DMS153 treated with DMSO at 0.1 percent for 48 hours (cell line): ENCODE results near the gene SNX32.

Source experiments
- DNase-seq: peaks from one replicate; lab custom pipeline; 2025; ENCODE audit not compliant: unreplicated experiment; lab: John Stamatoyannopoulos, UW

SNX32 gene

GRCh38 chr11:65865550-65866172 lies 31.9 kb downstream of the SNX32 start:
- DNase-seq, result no peak

- DNase-seq, result no peak
Observed at GRCh38 chr11:65866509-65867283, 32.9 kb downstream of the SNX32 start.

- no peak for DNase-seq
Observed at GRCh38 chr11:65867284-65868071, 33.7 kb downstream of the SNX32 start.

- no peak for DNase-seq
Observed at GRCh38 chr11:65868076-65868667, 34.4 kb downstream of the SNX32 start.

- DNase-seq, result no peak
Observed at GRCh38 chr11:65868907-65869306, 35.1 kb downstream of the SNX32 start.

GRCh38 chr11:65869643-65870306 lies 36.0 kb downstream of the SNX32 start:
- no peak for DNase-seq

GRCh38 chr11:65870307-65870658 lies 36.5 kb downstream of the SNX32 start:
- no peak for DNase-seq

GRCh38 chr11:65870706-65871681 lies 37.2 kb downstream of the SNX32 start:
- DNase-seq, result peak; percentile 44

GRCh38 chr11:65871811-65872548 lies 38.2 kb downstream of the SNX32 start:
- no peak for DNase-seq

- DNase-seq, result no peak
Observed at GRCh38 chr11:65872586-65873317, 39.0 kb downstream of the SNX32 start, which contains the start of gene EFEMP2. Gene EFEMP2 (minus strand): TSS chr11:65872800. CDS start chr11:65872354, 446 bp downstream.

- peak; percentile 91 for DNase-seq
Observed at GRCh38 chr11:65873318-65874156, 39.8 kb downstream of the SNX32 start.

- DNase-seq, result no peak
Observed at GRCh38 chr11:65879617-65880016, 45.9 kb downstream of the SNX32 start, which contains the start of gene CTSW. Gene CTSW (plus strand): TSS chr11:65879837. CDS start chr11:65879855, 18 bp downstream.

- no peak for DNase-seq
Observed at GRCh38 chr11:65880027-65880426, 46.3 kb downstream of the SNX32 start.

- DNase-seq, result no peak
Observed at GRCh38 chr11:65880844-65881421, 47.2 kb downstream of the SNX32 start.

- no peak for DNase-seq
Observed at GRCh38 chr11:65882120-65883057, 48.6 kb downstream of the SNX32 start.
